HepG2 (cell line): ENCODE data around the gene MYH15.

Source experiments
- MAF1 ChIP-seq: sonication (generic); formaldehyde crosslinking; IDR thresholded peaks from 2 replicates; pipeline ENCODE4 v1.5.0; 2020; ENCODE audit warnings: missing genetic modification reagents, borderline replicate concordance
- TOPORS ChIP-seq: sonication (generic); formaldehyde crosslinking; IDR thresholded peaks from 2 replicates; pipeline ENCODE4 v1.8.0; 2023; ENCODE audit warnings: mild to moderate bottlenecking, missing genetic modification reagents
- USF2 ChIP-seq, 2 experiments: sonication (generic) in 1 of 2; formaldehyde crosslinking in 1 of 2; IDR thresholded peaks; 2 replicates each; pipeline versions ENCODE4 v1.5.1 to v1.6.1; 2011 to 2020; ENCODE audit warnings: borderline replicate concordance in 1 of 2, low read depth in 1 of 2, low read length in 1 of 2, mild to moderate bottlenecking in 1 of 2, missing genetic modification reagents in 1 of 2, moderate library complexity in 1 of 2

GRCh38 chr3:108453565-108453964 lies 56.8 kb downstream of the MYH15 start:
- TF ChIP-seq USF2 (IDR thresholded peaks at IDR 0.05; ENCODE audit: low read depth, low read length) = no peak
- TF ChIP-seq USF2 (CRISPR knock-in tag; IDR thresholded peaks at IDR 0.05; ENCODE audit: borderline replicate concordance) = no peak
- no peak for TF ChIP-seq MAF1 (CRISPR knock-in tag)
- no peak for TF ChIP-seq TOPORS (CRISPR knock-in tag)
